HG03378 (cell line): ENCODE results near the gene FMN2.

Source experiments
- ATAC-seq: cut with Tn5 transposase; IDR thresholded peaks from one replicate; pipeline ENCODE4 v1.9.1; 2021; ENCODE audit warnings: mild to moderate bottlenecking, moderate library complexity; ENCODE audit not compliant: unreplicated experiment

Gene FMN2

DNA sequence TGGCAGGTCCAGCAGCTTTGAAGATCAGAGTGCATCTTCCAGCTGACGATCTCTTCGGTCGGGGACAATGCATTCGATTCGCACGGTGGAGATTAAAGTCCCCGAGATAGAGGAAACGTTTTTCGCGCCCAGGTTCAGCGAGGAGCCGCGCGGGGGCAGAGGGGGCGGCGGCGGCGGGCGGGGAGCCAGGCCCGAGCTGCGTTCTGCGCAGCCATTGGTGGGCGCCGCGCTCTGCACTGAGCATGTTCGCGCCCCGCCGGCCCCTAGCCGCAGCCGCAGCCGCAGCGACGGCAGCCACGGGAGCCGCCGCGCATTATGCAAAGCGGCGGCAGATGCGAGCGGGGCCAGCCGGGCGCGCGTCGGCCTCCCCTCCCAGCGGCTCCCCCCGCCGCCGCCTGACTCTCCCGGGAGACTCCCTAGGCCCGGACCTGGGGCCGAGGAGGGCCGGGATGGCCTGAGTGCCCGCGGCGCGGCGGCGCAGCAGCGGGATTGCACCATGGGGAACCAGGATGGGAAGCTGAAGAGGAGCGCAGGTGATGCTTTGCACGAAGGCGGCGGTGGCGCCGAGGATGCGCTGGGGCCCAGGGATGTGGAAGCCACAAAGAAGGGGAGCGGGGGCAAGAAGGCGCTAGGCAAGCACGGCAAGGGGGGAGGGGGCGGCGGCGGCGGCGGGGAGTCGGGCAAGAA lies at the start of gene FMN2:
Gene FMN2 (plus strand): TSS at position 270 of the 687 bp plus-strand sequence. CDS start 227 bp downstream, at position 497.
- ATAC-seq, result no peak

- no peak for ATAC-seq
These were observed 47.1 kb upstream of the FMN2 start for GRCh38 chr1:240044620-240045019.

DNA sequence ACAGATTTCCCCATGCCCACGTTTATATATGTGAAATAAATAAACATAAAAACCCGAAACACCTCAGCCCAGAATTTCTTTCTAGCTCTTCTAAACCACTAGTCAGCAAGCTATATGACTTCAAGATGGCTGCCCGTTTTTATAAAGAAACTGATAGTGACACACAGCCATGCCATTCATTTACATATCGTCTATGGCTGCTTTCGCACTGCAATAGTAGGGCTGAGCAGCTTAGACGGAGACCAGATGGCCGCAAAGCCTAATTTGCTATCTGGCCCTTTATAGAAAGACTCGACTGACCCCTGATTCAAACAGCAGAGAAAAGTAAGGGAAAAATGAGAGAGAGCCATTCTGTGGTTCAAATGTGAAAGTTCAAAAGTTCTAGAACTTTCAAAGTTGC lies 45.7 kb upstream of the FMN2 start:
- ATAC-seq, result no peak

DNA sequence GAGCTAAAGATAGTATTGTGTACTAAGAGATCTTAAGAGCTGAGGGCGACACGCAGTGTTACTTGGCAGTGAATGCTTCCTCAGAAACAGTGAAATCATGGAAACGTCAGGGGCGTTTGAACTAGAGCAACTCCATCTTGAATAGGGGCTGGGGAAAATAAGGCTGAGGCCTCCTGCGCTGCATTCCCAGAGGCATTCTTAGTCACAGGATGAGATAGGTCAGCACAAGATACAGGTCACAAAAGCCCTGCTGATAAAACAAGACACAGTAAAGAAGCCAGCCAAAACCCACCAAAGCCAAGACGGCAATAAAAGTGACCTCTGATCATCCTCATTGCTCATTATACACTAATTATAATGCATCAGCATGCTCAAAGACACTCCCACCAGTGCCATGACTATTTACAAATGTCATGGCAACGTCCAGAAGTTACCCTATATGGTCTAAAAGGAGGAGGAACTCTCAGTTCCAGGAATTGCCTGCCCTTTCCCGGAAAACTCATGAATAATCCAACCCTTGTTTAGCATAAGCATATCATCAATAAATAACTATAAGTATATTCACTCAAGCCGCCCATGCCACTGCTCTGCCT lies 37.5 kb upstream of the FMN2 start:
- no peak for ATAC-seq

- ATAC-seq, result no peak
These were observed 35.7 kb upstream of the FMN2 start for GRCh38 chr1:240055936-240056335.

- ATAC-seq, result no peak
These were observed 35.3 kb upstream of the FMN2 start for GRCh38 chr1:240056350-240056749.

DNA sequence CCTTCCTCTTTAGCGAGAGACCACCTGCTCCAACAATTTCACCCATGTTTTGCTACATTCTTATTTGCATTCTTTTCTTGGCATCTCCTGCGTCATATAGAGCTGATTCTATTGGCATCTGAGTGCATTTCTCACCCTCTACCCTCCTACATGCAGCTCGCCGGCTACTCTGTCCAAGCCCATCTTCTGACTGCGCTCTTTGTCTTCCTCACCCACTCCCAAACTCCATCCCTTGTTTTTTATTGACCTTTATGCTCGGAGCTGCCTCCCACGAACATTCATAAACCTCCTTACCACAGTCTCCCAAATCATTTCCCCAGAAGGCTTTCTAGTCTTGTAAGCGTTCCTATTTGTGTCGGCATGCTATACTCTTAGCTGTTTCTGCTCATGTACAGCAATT lies 33.6 kb upstream of the FMN2 start:
- no peak for ATAC-seq

- no peak for ATAC-seq
These were observed 22.7 kb upstream of the FMN2 start for GRCh38 chr1:240068961-240069360.

DNA sequence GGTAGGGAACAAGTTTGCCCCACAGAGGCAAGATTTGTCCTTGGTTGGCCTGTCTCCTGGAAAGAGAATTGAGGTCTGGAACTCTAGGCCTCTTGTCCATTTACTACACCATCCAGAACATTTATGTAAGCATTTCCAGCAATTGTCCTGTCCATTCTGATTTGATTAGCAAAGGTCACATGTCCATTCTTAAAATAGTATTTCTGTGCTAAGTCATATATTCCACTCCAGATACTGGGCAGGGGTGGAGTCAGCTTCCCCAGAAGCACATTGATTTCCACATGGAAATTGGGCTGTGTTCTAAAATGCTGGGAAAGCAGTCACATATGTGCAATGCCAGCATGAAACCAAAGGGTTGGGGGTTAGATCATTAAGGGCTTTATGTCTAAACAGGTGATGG lies 21.5 kb upstream of the FMN2 start:
- no peak for ATAC-seq

DNA sequence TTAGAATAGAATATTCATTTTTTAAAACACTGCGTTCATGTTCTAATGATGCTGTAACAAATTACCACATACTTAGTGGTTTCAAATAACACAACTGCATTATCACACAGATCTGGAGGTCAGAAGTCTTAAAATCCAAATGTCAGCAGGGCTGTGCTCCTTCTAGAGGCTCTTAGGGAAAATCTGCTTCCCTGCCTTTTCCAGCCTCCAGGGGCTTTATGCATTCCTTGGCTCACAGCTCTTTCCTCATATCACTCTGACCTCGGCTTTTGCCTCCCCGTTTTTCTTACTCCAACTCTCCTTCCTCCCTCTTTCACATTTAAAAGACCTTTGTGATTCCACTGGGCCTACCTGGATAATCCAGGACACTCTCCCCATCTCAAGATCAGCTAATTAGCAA lies 18.6 kb upstream of the FMN2 start:
- ATAC-seq, result no peak

GRCh38 chr1:240074422-240074821 lies 17.3 kb upstream of the FMN2 start:
- no peak for ATAC-seq

- ATAC-seq, result no peak
These were observed 16.8 kb upstream of the FMN2 start for GRCh38 chr1:240074908-240075307.

GRCh38 chr1:240084337-240084736 lies 7.3 kb upstream of the FMN2 start:
- no peak for ATAC-seq

- ATAC-seq, result no peak
These were observed 6.9 kb upstream of the FMN2 start for GRCh38 chr1:240084749-240085148.

DNA sequence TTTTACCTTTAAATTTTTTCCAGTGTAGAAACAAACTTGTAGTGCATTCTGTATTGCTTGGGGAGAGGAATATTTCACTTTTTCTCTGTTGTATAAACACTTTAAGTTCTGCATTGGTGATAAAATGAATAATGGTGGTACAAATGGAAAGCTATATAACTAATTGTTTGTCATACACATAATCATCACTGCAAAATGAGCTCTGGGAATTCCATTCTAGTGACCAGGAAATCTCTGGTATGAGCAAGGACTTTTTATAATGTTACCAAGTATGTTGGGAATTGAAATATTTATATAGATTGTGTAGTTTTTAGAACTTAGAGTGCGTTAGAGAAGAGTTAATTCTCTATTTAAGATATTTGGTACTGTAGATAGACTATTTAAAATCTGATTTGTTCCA lies 5.0 kb upstream of the FMN2 start:
- no peak for ATAC-seq

DNA sequence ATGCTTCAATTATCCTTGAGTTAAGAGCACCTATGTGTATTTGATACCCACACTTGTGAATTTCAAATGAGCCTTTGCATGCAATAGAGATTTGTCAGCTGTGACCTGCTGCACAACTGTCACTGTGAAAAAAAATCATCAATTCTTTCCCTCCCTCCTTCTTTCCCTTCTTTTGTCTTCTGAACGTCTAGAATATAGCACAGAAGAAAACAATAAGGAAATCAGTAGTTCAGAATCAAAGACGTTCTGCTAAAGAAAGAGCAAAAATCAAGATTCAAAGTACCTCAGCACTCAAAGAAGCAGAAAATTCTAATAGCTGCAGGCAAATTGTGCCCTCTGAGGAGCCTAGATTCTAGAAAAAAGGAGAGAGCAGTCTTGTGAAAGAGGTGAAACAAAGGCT lies 1.7 kb upstream of the FMN2 start:
- no peak for ATAC-seq

GRCh38 chr1:240090957-240091600 lies 604 bp upstream of the FMN2 start:
- ATAC-seq, result no peak

- ATAC-seq, result no peak
These were observed 827 bp downstream of the FMN2 start for GRCh38 chr1:240092301-240093119.

- ATAC-seq, result no peak
These were observed 1.7 kb downstream of the FMN2 start for GRCh38 chr1:240093120-240093961.

DNA sequence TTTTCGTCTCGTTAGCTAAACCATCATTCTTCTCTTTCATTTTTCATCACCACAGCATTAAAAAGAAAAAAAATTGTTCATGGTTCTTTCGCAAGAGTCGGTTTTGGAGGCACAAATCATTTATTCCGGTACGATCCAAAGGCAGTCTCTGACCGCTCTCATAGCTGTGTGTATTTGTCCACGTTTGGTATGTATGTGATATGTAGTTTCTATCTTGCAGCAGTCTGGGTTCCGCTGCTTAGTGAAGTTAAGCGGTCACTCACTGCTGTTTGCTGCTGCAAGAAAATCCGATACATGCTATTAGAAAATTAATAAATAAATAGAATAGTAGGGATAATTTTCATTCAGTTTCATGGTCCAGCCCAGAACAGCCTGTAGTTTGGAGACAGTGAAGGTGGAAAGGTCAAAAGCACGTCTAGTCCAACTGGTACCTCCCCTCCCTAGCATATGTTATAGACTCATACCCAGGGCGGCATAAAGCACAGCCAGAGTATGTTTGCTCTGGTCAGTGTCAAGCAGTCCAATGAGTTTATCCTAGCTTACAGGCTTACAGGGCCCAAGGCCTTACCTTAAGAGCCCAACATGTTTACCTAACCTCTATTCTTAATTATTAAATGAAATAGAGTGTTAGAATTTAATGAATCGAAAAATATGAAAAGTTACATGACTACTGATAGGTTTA lies 2.5 kb downstream of the FMN2 start:
- no peak for ATAC-seq
